ENCODE measurements around the gene SLIT3.

SLIT3 gene

DNA sequence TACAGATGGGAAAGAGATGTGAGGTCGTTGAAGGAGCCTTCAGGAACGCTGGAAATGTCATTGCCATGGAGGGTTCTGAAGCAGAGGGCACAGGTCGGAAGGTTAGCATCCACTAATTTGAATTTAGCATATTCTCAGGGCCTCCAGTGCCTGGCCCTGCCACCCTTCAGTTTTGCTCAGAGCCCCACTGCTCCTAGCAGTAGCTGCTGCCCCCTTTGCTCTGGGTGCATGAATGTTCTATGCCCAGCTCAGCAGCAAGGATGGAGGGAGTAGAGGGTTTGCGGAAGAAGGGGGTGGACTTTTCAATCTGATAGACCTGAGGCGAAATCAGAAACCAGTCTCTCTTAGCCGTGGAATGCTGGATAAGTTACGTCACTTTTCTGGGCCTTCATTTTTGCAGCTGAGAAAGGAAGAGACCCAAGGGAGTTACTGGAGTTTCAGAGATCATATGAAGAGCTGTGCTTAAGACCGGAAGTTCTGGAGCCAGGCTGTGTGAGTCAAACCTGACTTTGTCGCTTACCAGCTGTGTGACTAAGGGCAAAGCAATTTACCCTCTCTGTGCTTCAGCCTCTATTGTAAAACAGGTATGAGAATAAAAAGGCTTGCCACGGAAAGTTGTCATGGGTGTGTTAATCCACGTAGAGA is 588.5 kb downstream of the SLIT3 start:
- DNase-seq: no peak

GRCh38 chr5:168710706-168711105 is 590.2 kb downstream of the SLIT3 start:
- no peak for DNase-seq

GRCh38 chr5:168707716-168708695 is 592.9 kb downstream of the SLIT3 start:
- DNase-seq: no peak

GRCh38 chr5:168706655-168707069 is 594.3 kb downstream of the SLIT3 start:
- peak; percentile 34 for DNase-seq

- DNase-seq: no peak
Measured at GRCh38 chr5:168705321-168705720, 595.6 kb downstream of the SLIT3 start.

GRCh38 chr5:168702511-168702910 is 598.4 kb downstream of the SLIT3 start:
- no peak for DNase-seq

GRCh38 chr5:168701641-168702040 is 599.3 kb downstream of the SLIT3 start:
- no peak for DNase-seq

GRCh38 chr5:168699002-168699401 is 601.9 kb downstream of the SLIT3 start:
- no peak for DNase-seq

DNA sequence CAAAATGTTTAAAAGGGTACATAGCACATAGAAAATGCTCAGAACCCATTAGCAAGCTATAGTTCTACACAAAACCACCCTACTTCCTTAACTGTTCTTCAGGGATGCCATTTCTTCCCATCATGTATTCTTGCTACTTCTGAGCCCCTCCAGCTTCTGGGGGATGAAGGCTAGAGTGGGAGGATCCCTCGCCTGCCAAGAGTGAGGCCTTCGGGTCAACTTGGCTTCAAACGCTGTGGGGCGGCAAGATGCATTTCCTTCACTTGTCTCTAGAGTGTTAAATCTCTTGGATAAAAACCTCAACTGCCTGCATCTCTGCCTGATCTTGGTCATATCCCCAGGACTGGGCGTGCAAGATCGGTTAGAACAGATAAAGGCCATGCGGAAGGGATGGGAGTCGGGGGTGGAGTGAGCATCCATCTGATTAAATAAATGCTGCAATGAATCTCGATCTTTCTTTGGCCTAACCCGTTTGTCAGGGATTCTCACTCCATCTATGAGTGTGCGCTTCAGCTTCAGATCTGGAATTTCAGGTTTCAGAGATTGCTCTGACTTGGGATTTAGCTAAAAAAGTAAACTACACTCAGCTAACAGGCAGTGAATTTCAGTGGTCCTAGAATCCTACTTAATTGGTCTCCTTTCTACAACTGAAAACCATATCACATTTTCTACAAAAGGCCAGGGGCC is 603.8 kb downstream of the SLIT3 start:
- DNase-seq: no peak

DNA sequence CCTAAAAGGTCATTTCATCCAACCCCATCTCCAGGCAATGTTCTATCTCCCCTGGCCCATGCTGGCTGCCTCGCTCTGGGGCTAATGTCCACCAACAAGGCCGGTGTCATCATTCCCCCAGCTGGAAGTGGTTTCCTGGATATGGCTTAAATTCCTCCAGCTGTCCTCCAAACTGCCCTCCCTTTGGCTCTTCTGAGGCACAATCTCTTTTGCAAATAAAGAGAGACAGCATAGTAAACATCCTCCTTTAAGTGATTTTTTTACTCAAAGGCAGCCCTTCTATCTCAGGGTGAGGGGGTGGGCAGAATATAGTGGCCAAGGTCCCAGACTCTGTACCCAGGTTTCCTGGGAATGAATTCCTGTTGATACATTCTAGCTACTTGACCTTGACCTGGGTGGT is 604.3 kb downstream of the SLIT3 start:
- DNase-seq: no peak

GRCh38 chr5:168695301-168695835 is 605.6 kb downstream of the SLIT3 start:
- DNase-seq: no peak

- DNase-seq: no peak
Measured at GRCh38 chr5:168694289-168694688, 606.6 kb downstream of the SLIT3 start.

GRCh38 chr5:168693883-168694282 is 607.1 kb downstream of the SLIT3 start:
- DNase-seq: no peak

DNA sequence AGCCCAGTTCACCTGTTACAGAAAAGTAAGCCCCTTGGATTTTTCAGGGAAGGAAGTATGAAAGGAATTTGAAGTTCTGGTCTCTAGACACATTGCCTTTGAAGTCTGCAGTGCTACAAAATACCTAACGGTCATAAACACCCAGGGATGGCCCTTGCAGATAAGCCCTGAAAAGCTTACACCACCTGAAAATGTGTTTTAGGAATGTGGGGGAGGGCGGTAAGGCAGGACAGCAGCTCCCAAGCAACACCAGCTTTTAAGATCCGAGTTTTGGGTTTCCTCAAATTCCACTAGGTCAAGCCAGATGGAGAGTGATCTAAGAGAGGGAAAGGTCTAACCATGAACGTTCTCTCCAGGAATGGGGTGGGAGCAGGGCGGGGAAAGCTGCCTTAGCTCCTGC is 607.6 kb downstream of the SLIT3 start:
- DNase-seq: no peak

- no peak for DNase-seq
Measured at GRCh38 chr5:168691891-168692290, 609.0 kb downstream of the SLIT3 start.

GRCh38 chr5:168689260-168689659 is 611.7 kb downstream of the SLIT3 start:
- DNase-seq: no peak

- no peak for DNase-seq
Measured at GRCh38 chr5:168686837-168687236, 614.1 kb downstream of the SLIT3 start.

GRCh38 chr5:168685566-168685965 is 615.4 kb downstream of the SLIT3 start:
- DNase-seq: no peak

- peak; percentile 24 for DNase-seq
Measured at GRCh38 chr5:168683927-168684295, 617.0 kb downstream of the SLIT3 start.

- peak; percentile 54 for DNase-seq
Measured at GRCh38 chr5:168683247-168683926, 617.6 kb downstream of the SLIT3 start.

- DNase-seq: no peak
Measured at GRCh38 chr5:168681556-168682183, 619.3 kb downstream of the SLIT3 start.

DNA sequence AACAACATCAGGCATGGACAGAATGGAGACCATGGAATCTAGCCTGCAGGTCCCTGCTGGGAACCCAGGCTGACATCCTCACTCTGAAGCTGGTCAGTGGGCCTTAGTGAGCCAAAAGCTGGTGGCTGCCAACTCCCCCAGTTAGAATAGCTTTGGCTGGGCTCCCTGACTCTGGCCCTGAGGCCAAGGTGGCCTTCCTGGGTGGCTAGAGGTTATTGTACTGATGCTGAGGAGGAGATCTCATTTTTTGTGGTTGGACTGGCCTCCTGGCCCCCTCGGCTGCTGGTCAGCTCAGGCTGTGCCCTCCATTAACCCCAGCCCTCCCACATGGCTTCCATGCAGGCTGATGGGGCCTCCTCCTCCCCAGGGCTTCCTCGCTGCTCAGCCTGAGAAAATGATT is 620.5 kb downstream of the SLIT3 start:
- DNase-seq: no peak
